NCI-H524 treated with DMSO at 0.1 percent for 48 hours (cell line): ENCODE results near the gene RILPL1.
"Not testable (repeated sequence)": the region's sequence is repeated elsewhere in the genome, so short reads cannot be mapped to it uniquely, and the experiment has no call there.

Experiments used
- DNase-seq: peaks from one replicate; lab custom pipeline; 2025; lab: John Stamatoyannopoulos, UW

Gene RILPL1

GRCh38 chr12:123465084-123465483 is 68.4 kb downstream of the RILPL1 start:
- no peak for DNase-seq

GRCh38 chr12:123463174-123463573 is 70.3 kb downstream of the RILPL1 start:
- not testable (repeated sequence) for DNase-seq

GRCh38 chr12:123457980-123458779 is 75.3 kb downstream of the RILPL1 start, which contains the start of gene SNRNP35:
TSS of gene SNRNP35 (plus strand) at chr12:123458139. CDS start at chr12:123465541, 7,402 bp downstream.
- no peak for DNase-seq

- no peak for DNase-seq
Observed at GRCh38 chr12:123453165-123453564, 80.4 kb downstream of the RILPL1 start.

GRCh38 chr12:123452276-123452550 is 81.3 kb downstream of the RILPL1 start:
- DNase-seq = not testable (repeated sequence)

GRCh38 chr12:123450636-123451035 is 82.9 kb downstream of the RILPL1 start:
- DNase-seq = no peak

GRCh38 chr12:123449856-123450255 is 83.7 kb downstream of the RILPL1 start:
- DNase-seq = no peak

GRCh38 chr12:123449249-123449733 is 84.2 kb downstream of the RILPL1 start:
- no peak for DNase-seq

- DNase-seq = no peak
Observed at GRCh38 chr12:123446333-123446713, 87.2 kb downstream of the RILPL1 start.

- DNase-seq = no peak
Observed at GRCh38 chr12:123445388-123446332, 87.9 kb downstream of the RILPL1 start.

- DNase-seq = no peak
Observed at GRCh38 chr12:123444092-123445026, 89.2 kb downstream of the RILPL1 start.

GRCh38 chr12:123442774-123443173 is 90.7 kb downstream of the RILPL1 start:
- DNase-seq = no peak

GRCh38 chr12:123441523-123442164 is 91.9 kb downstream of the RILPL1 start:
- DNase-seq = no peak

- DNase-seq = no peak
Observed at GRCh38 chr12:123436017-123436964, 97.2 kb downstream of the RILPL1 start, which contains the start of gene RILPL2. TSS of gene RILPL2 (minus strand) at chr12:123436684. CDS start at chr12:123436420, 264 bp downstream.

- DNase-seq = no peak
Observed at GRCh38 chr12:123435636-123436016, 97.9 kb downstream of the RILPL1 start.

GRCh38 chr12:123433615-123434014 is 99.9 kb downstream of the RILPL1 start:
- no peak for DNase-seq

GRCh38 chr12:123431951-123432817 is 101.3 kb downstream of the RILPL1 start:
- DNase-seq = not testable (repeated sequence)

GRCh38 chr12:123429101-123429500 is 104.4 kb downstream of the RILPL1 start:
- not testable (repeated sequence) for DNase-seq

- DNase-seq = no peak
Observed at GRCh38 chr12:123428591-123428990, 104.9 kb downstream of the RILPL1 start.
